Activated CD8-positive, alpha-beta T cell treated with anti-CD3 and anti-CD28 coated beads for 36 hours (primary cell): ENCODE results near the gene CYP26B1. TPM values are rescaled to one million over a fixed set of nuclear protein-coding genes. Genes with fewer than 3 reads are reported as not detected.

Experiments used
- ATAC-seq: fragments of 200-7000 bp; cut with Tn5 transposase; one replicate; pipeline ENCODE4 v1.10.0; 2021; ENCODE audit warnings: mild to moderate bottlenecking, moderate library complexity
- CTCF ChIA-PET: fragments of 350-600 bp; sonication (Branson Sonifier 250); formaldehyde crosslinking; loops from one replicate; lab custom pipeline; 2021; ENCODE audit warnings: antibody characterized with exemption; lab: Charles Lee
- POLR2A ChIA-PET: fragments of 350-600 bp; sonication (Branson Sonifier 250); formaldehyde crosslinking; loops from one replicate; lab custom pipeline; 2021; ENCODE audit warnings: antibody characterized with exemption; lab: Charles Lee
- DNase-seq: peaks from one replicate; pipeline ENCODE4 v3.0.0-alpha.2; 2020
- H3K27ac Mint-ChIP-seq: one replicate; pipeline ENCODE4 v1.8.0; 2021; ENCODE audit warnings: mild to moderate bottlenecking, mixed read lengths
- H3K27me3 Mint-ChIP-seq: one replicate; pipeline ENCODE4 v1.8.0; 2021; ENCODE audit warnings: mixed read lengths
- H3K36me3 Mint-ChIP-seq: one replicate; pipeline ENCODE4 v1.8.0; 2021; ENCODE audit warnings: low read depth, mixed read lengths
- H3K4me1 Mint-ChIP-seq: one replicate; pipeline ENCODE4 v1.8.0; 2021; ENCODE audit warnings: low read depth, mixed read lengths
- H3K4me3 Mint-ChIP-seq: one replicate; pipeline ENCODE4 v1.8.0; 2021; ENCODE audit warnings: mild to moderate bottlenecking, moderate library complexity, mixed read lengths
- H3K9me3 Mint-ChIP-seq: one replicate; pipeline ENCODE4 v1.8.0; 2021; ENCODE audit warnings: mixed read lengths
- intact Hi-C: fragments of 100-400 bp; cut with micrococcal nuclease; formaldehyde crosslinking; loops from one replicate; pipeline ENCODE4 v1.10.0; 2022
- total RNA-seq, 2 experiments: library from RNA; stranded (reverse); gene quantifications; one replicate each; pipeline ENCODE4 v1.2.3, GENCODE V29; 2021
- TF ChIP-seq, protein P1 (sequence below): fragments of 200-600 bp; IDR thresholded peaks from one replicate; pipeline ENCODE4 v1.8.0; 2022; ENCODE audit warnings: antibody characterized with exemption, mild to moderate bottlenecking

Gene CYP26B1, protein sequence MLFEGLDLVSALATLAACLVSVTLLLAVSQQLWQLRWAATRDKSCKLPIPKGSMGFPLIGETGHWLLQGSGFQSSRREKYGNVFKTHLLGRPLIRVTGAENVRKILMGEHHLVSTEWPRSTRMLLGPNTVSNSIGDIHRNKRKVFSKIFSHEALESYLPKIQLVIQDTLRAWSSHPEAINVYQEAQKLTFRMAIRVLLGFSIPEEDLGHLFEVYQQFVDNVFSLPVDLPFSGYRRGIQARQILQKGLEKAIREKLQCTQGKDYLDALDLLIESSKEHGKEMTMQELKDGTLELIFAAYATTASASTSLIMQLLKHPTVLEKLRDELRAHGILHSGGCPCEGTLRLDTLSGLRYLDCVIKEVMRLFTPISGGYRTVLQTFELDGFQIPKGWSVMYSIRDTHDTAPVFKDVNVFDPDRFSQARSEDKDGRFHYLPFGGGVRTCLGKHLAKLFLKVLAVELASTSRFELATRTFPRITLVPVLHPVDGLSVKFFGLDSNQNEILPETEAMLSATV
- total RNA-seq = not detected

DNA sequence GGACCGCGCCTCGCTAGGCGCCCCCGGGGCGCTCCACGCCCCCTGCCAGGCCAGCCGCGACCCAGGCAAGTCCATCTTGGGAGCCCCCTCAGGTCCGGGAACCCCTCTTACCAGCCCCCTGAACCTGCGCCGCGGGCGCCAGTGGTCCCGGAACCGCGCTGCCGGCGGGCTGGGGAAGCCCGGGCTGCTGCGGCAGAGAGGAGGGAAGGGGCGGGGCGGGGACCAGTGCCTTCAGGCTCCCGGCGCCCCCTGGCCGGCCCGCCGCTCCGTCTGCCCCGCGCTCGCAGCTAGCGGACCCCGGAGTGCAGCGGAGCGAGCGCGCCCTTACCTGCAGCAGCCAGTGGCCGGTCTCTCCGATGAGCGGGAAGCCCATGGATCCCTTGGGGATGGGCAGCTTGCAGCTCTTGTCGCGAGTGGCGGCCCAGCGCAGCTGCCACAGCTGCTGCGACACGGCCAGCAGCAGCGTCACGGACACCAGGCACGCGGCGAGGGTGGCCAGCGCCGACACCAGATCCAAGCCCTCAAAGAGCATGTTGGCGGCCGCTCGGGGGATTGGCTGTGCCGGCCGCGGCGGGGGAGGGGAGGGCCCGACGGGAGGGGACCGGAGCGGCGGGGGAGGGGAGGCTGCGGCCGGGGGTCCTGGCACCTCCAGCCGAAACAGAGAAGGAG lies at the start of gene CYP26B1:
CYP26B1 (minus strand) TSS at position 560 of the 669 bp plus-strand sequence; CDS start at position 532, 28 bp downstream.
- peak within 1 kb of the TSS; percentile 66 for H3K4me3 Mint-ChIP-seq
- intact Hi-C loops = no loop called here
- peaks cover 67% of the 10 kb centered on the region for H3K27me3 Mint-ChIP-seq
- no peaks in the 10 kb centered on the region for H3K36me3 Mint-ChIP-seq
- no peak for ATAC-seq
- ChIA-PET CTCF (interaction anchor here (0.7 kb wide), 1 partner anchor 224 kb away, joined by 3 read pairs; no protein-coding TSS in a partner anchor), POLR2A (no interaction called here)
- no peak within 1 kb of the TSS for H3K27ac Mint-ChIP-seq
- H3K4me1 Mint-ChIP-seq = peaks cover 40% of the 10 kb centered on the region
- no peak for DNase-seq
- TF ChIP-seq, protein P1, sequence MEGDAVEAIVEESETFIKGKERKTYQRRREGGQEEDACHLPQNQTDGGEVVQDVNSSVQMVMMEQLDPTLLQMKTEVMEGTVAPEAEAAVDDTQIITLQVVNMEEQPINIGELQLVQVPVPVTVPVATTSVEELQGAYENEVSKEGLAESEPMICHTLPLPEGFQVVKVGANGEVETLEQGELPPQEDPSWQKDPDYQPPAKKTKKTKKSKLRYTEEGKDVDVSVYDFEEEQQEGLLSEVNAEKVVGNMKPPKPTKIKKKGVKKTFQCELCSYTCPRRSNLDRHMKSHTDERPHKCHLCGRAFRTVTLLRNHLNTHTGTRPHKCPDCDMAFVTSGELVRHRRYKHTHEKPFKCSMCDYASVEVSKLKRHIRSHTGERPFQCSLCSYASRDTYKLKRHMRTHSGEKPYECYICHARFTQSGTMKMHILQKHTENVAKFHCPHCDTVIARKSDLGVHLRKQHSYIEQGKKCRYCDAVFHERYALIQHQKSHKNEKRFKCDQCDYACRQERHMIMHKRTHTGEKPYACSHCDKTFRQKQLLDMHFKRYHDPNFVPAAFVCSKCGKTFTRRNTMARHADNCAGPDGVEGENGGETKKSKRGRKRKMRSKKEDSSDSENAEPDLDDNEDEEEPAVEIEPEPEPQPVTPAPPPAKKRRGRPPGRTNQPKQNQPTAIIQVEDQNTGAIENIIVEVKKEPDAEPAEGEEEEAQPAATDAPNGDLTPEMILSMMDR = no peak
- H3K9me3 Mint-ChIP-seq = no peaks in the 10 kb centered on the region

DNA sequence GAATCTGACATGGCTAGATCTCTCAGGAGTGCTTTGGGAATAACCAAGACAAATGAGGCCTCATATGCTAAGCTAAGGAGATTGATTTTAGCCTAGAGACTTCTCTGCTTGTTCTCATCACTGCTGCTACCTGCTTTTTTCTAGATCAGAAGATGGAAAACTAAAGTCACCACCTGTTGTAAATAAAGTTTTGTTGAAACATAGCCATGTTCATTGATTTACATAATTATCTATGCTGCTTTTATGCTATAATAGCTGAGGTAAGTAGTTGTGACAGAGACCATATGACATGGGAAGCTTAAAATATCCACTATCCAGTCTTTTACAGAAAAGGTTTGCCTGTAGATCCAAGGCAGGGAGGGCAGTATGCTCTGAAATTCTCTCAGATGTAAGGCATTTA lies 46.1 kb upstream of the CYP26B1 start:
- Mint-ChIP-seq H3K4me1 (no peaks in the 10 kb centered on the region), H3K27me3 (no peaks in the 10 kb centered on the region), H3K36me3 (peaks cover 3% of the 10 kb centered on the region), H3K4me3 (no peak overlapping the region), H3K9me3 (no peaks in the 10 kb centered on the region), H3K27ac (no peak overlapping the region)
- ChIA-PET CTCF (no interaction called here), POLR2A (no interaction called here)
- DNase-seq (no peak), ATAC-seq (no peak)
- TF ChIP-seq, protein P1 = no peak
- intact Hi-C loops = no loop called here

DNA sequence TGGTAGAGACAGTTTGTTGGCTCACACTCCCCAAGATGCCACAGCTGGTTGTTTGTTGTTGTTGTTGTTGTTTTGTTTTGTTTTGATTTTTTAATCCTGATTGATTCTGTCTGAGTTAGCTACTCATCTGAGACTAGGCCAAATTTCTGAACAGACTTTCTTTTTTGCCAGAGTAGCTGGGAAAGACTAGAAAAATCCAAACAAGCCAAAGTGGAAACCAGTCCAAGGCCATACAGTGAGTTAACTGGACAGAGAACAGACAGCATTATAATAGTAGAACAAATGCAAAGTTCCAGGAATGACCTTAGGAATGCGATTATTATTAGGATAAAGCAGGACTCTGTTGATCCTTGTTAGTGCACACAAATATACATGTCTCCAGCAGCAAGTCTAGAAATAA lies 43.8 kb upstream of the CYP26B1 start:
- Mint-ChIP-seq H3K27ac (no peak overlapping the region), H3K36me3 (peaks cover 5% of the 10 kb centered on the region), H3K9me3 (no peaks in the 10 kb centered on the region), H3K27me3 (no peaks in the 10 kb centered on the region), H3K4me3 (no peak overlapping the region), H3K4me1 (no peaks in the 10 kb centered on the region)
- ATAC-seq = no peak
- ChIA-PET CTCF (no interaction called here), POLR2A (no interaction called here)
- DNase-seq = no peak
- intact Hi-C loops = no loop called here
- TF ChIP-seq, protein P1 = no peak

DNA sequence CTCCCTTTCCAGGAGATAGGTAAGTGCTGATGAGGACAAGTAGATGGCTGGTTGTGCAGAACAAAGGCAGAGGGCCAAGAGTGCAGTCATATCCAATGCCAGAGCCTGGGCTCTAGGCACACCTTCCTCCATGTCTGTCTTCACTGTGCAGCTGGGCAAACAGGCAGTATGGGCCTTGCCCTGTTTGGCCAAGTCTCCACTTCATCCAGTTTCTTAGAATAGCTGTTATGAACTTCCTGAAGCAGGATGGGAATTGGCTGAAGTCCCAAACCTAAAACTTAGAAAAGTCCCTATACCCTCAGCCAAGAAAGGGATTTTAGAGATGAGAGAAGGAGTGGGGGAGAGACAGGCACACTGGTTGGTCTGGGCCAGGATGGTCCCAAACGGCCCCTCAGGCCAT lies 37.5 kb upstream of the CYP26B1 start:
- ATAC-seq (no peak), DNase-seq (no peak)
- no peaks in the 10 kb centered on the region for H3K9me3 Mint-ChIP-seq
- no peaks in the 10 kb centered on the region for H3K4me1 Mint-ChIP-seq
- H3K27ac Mint-ChIP-seq = no peak overlapping the region
- H3K36me3 Mint-ChIP-seq = peaks cover 2% of the 10 kb centered on the region
- ChIA-PET POLR2A (no interaction called here), CTCF (no interaction called here)
- TF ChIP-seq, protein P1 = no peak
- H3K27me3 Mint-ChIP-seq = no peaks in the 10 kb centered on the region
- intact Hi-C loops = no loop called here
- no peak overlapping the region for H3K4me3 Mint-ChIP-seq

DNA sequence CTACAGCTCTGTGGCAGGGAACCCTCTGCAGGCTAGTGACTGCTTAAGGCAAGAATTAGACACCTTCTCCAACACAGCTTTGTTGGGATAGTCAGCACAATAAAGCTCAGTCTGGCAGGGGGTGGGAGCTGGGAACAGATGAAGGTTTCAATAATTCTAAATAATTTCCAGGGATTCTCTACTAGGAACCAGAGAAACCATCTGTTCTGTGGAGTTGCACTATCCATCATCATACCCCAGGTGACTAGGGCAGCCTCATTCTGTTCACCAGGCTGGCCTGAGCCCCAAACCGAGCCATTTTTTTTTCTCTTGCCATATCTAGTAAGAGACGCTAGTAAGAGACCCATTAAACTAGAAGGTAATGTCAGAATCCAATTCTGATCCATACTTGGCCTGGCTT lies 35.8 kb upstream of the CYP26B1 start:
- ATAC-seq (no peak), DNase-seq (no peak)
- Mint-ChIP-seq H3K36me3 (peaks cover 12% of the 10 kb centered on the region), H3K27ac (no peak overlapping the region), H3K9me3 (no peaks in the 10 kb centered on the region), H3K27me3 (no peaks in the 10 kb centered on the region), H3K4me3 (no peak overlapping the region), H3K4me1 (no peaks in the 10 kb centered on the region)
- ChIA-PET CTCF (no interaction called here), POLR2A (no interaction called here)
- intact Hi-C loops = no loop called here
- TF ChIP-seq, protein P1 = no peak
